ENCODE data around the gene GLIPR2.

DNA sequence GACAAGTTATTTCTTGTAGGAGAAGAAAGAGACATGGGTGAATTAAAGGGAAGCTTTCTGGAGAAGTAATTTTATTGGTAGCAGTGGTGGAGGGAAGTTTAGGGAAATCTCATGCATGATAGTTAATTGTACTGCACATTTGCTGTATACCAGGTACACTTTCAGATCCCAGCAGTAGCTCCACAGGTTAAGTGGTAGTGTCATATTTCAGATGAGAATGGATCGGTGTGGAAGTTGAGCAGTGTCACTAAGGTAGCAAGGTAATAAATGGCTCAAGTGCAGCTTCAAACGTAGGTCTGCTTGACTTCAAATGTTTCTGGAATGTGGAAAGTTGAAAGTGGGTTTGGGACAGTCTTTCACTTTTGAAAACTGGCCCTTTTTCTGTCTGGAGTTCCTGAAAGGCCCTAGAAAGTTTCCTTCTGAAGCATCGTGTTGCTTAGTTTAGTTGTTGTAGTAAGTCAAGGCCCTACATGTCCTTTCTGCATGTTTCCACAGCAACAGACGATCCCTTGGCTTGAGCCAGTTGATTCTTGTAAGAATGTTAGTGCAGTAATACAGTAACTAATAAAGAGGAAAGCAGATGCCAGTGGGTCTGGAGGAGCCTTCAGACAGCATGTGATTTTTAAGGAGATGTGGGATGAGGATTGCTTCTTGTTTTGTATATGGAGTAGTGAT is 57.9 kb downstream of the GLIPR2 start:
- TF ChIP-seq, protein P1, sequence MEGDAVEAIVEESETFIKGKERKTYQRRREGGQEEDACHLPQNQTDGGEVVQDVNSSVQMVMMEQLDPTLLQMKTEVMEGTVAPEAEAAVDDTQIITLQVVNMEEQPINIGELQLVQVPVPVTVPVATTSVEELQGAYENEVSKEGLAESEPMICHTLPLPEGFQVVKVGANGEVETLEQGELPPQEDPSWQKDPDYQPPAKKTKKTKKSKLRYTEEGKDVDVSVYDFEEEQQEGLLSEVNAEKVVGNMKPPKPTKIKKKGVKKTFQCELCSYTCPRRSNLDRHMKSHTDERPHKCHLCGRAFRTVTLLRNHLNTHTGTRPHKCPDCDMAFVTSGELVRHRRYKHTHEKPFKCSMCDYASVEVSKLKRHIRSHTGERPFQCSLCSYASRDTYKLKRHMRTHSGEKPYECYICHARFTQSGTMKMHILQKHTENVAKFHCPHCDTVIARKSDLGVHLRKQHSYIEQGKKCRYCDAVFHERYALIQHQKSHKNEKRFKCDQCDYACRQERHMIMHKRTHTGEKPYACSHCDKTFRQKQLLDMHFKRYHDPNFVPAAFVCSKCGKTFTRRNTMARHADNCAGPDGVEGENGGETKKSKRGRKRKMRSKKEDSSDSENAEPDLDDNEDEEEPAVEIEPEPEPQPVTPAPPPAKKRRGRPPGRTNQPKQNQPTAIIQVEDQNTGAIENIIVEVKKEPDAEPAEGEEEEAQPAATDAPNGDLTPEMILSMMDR (conservative IDR thresholded peaks at IDR 0.05; ENCODE audit: low read depth in 2 of 2): no peak
- TF ChIP-seq POLR2AphosphoS5 (IDR thresholded peaks at IDR 0.05; ENCODE audit: low read depth) (no peak), EZH2 (IDR thresholded peaks at IDR 0.05; ENCODE audit: low read depth, unreplicated experiment) (no peak), EZH2phosphoT487 (IDR thresholded peaks at IDR 0.05; ENCODE audit: unreplicated experiment) (no peak), ZNF114 (CRISPR knock-in tag; IDR thresholded peaks at IDR 0.05) (no peak), STAT1 (IDR thresholded peaks at IDR 0.05; ENCODE audit: unreplicated experiment) (no peak), ZNF331 (CRISPR knock-in tag; IDR thresholded peaks at IDR 0.05; ENCODE audit: low read depth) (no peak), JUNB (IDR thresholded peaks at IDR 0.05; ENCODE audit: unreplicated experiment) (no peak)
- TF ChIP-seq, protein P2, sequence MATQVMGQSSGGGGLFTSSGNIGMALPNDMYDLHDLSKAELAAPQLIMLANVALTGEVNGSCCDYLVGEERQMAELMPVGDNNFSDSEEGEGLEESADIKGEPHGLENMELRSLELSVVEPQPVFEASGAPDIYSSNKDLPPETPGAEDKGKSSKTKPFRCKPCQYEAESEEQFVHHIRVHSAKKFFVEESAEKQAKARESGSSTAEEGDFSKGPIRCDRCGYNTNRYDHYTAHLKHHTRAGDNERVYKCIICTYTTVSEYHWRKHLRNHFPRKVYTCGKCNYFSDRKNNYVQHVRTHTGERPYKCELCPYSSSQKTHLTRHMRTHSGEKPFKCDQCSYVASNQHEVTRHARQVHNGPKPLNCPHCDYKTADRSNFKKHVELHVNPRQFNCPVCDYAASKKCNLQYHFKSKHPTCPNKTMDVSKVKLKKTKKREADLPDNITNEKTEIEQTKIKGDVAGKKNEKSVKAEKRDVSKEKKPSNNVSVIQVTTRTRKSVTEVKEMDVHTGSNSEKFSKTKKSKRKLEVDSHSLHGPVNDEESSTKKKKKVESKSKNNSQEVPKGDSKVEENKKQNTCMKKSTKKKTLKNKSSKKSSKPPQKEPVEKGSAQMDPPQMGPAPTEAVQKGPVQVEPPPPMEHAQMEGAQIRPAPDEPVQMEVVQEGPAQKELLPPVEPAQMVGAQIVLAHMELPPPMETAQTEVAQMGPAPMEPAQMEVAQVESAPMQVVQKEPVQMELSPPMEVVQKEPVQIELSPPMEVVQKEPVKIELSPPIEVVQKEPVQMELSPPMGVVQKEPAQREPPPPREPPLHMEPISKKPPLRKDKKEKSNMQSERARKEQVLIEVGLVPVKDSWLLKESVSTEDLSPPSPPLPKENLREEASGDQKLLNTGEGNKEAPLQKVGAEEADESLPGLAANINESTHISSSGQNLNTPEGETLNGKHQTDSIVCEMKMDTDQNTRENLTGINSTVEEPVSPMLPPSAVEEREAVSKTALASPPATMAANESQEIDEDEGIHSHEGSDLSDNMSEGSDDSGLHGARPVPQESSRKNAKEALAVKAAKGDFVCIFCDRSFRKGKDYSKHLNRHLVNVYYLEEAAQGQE (IDR thresholded peaks at IDR 0.05; ENCODE audit: unreplicated experiment): no peak

Measured in GM23338 (cell line).